Islet of Langerhans (tissue), 1 donor: Measurements from ENCODE around the gene ZNF467.

Experiments used
- FAIRE-seq: peaks from one replicate; lab custom pipeline; 2011; peaks lifted over from hg19 to GRCh38; lab: Jason Lieb, UNC

The ZNF467 gene, protein sequence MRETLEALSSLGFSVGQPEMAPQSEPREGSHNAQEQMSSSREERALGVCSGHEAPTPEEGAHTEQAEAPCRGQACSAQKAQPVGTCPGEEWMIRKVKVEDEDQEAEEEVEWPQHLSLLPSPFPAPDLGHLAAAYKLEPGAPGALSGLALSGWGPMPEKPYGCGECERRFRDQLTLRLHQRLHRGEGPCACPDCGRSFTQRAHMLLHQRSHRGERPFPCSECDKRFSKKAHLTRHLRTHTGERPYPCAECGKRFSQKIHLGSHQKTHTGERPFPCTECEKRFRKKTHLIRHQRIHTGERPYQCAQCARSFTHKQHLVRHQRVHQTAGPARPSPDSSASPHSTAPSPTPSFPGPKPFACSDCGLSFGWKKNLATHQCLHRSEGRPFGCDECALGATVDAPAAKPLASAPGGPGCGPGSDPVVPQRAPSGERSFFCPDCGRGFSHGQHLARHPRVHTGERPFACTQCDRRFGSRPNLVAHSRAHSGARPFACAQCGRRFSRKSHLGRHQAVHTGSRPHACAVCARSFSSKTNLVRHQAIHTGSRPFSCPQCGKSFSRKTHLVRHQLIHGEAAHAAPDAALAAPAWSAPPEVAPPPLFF

DNA sequence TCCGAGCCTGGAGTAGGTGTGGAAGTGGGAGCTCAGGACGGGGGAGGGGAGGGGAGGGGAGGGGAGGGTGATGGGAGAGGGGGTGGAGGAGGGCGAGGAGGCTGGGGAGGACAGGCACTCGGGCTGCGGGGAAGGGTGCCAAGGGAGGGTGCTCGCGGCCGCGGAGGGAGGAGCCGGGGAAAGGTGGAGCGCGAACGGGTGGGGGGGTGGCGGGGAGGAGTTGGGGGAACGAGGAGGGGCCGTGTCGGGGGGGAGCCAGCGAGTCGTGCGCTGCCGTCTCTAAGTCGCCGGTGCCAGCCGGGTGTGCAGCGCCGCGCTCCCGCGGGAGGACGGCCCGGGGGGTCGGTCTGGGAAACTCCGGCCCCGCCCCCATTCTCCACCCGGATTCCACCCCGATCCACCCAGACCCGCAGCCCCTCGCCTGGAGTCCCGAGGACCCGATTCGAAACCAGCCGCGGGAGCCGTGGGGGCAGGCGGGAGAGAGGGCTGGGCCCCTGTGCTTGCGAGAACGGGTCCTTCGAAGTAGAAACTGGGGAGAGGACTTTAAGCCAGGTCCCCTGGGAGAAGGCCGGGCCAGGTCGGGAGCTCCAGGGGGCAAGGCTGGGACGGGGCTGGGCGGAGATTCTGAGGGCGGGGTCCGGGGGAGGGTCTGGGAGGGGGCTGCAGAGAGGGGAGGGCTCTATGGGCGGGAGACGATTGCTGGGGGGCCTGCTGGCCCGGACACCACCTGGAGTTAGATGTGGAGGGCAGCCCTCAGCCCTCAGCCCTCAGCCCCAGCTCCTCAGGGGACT is at the start of gene ZNF467:
ZNF467 (minus strand) TSS at position 143 of the 791 bp plus-strand sequence. CDS start 2,556 bp downstream, outside the sequence.
- no peak for FAIRE-seq

DNA sequence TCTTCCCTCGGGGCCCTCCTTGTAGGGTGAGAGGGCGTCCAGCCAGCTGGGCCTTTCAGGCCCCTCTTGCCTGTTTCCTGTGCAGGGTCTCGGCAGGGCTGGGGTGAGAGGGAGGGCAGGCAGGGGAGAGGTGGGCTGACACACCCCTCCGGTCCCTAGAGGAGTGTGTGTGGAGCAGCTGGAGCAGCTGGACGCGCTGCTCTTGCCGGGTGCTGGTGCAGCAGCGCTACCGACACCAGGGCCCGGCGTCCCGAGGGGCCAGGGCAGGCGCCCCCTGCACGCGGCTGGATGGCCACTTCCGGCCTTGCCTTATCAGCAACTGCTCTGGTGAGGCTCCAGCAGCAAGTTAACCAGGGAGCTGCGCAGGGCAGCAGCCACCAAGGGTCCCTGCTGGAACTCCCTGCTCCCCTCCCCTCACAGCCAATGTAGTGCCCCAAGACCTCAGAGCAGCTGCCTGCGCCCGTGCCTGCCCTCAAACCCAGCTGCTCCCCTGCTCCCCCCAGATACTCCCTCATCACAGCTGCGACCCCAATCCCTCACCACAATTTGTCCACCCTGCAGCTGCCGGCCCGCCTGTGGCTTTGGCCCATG is 49.1 kb upstream of the ZNF467 start:
- FAIRE-seq = no peak

DNA sequence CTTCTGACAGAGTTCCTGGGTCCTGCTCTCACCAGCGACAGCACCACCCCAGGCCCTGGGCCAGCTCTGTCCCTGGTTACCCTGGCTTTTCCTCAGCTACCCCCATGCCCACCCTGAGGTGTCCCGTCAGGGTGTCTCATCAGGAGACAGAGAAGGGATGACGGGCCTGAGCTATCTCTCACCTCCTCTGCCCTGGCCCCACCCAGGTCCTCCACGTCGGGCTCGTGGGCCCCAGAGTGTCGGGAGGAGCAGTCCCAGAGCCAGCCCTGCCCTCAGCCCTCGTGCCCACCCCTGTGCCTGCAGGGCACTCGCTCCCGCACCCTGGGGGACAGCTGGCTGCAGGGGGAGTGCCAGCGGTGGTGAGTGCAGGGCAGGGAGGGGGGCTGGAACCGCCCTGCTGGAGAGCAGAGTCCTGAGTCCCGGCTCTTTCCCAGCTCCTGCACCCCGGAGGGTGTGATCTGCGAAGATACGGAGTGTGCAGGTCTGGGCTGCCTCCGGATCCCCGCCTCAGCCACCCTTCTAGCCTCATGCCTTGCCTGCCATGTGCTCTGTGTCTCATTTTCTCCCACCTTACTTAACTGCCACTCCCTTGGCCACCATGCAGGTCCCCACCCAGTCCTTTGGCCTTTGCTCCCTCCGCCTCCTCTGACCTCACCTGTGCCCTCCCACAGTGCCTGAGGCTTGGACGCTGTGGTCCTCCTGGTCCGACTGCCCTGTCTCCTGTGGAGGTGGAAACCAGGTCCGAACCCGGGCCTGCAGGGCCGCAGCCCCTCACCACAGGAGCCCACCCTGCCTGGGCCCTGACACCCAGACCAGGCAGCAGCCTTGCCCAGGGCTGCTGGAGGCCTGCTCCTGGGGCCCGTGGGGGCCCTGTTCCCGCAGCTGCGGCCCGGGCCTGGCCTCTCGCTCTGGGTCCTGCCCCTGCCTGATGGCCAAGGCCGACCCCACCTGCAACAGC is 48.1 kb upstream of the ZNF467 start:
- no peak for FAIRE-seq

DNA sequence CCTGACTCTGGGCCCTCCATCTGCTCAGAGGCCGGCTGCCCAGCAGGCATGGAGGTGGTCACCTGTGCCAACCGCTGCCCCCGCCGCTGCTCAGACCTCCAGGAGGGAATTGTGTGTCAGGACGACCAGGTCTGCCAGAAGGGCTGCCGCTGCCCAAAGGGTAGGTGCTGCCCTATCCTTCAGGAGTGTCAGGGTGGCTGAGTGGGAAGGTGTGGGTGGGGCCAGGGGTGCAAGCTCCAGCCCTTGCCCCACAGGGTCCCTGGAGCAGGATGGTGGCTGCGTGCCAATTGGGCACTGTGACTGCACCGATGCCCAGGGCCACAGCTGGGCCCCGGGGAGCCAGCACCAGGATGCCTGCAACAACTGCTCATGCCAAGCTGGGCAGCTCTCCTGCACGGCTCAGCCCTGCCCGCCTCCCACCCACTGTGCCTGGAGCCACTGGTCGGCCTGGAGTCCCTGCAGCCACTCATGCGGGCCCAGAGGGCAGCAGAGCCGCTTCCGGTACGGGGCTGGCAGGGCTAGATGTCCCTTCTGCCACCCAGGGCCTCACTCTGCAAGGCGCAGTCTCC is 47.3 kb upstream of the ZNF467 start:
- FAIRE-seq = no peak

DNA sequence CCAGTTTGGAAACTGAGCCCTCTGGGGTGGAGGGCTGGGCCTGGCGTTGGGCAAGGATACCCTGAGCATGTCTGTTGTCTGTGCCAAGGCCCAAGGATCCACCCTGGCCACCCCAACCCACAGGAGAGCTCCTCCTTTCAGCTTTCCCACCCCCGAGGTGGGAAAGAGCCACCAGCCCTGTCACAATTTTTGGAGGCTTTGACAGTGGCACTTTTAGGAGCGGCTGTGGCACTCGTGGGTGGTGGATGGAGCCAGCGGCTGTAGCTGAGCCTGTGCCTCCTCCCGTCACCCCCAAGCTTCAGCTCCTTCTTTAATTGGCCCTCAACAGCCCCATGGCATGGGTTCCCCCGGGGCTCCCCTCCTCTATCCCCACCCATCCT is 46.6 kb upstream of the ZNF467 start:
- no peak for FAIRE-seq

DNA sequence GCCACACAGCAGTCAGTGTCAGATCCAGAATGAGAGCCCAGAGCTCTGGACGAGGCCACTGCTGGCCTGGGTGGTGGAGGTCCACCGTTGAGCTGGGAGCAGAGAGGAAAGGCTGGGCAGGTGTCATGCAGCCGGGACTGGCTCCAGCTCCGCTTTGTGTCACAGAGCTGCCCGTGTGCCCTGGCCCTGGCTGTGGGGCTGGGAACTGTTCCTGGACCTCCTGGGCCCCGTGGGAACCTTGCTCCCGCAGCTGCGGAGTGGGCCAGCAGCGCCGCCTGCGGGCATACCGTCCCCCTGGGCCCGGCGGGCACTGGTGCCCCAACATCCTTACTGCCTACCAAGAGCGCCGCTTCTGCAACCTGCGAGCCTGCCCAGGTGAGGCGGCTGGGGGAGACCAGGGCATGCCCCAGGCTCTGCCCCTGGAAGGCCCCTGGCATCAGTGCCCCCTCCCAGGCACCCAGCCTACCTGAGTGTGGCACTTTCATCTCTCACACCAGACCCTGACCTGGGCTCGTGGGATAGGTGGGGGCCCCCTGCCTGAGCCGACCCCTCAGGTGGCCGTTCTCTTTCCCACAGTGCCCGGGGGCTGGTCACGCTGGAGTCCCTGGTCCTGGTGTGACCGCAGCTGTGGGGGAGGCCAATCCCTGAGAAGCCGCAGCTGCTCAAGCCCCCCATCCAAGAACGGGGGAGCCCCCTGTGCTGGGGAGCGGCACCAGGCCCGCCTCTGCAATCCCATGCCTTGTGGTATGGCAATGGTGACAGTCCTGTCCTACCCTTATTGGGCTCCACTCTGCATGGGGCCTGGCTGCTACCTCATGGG is 46.0 kb upstream of the ZNF467 start:
- FAIRE-seq = no peak

DNA sequence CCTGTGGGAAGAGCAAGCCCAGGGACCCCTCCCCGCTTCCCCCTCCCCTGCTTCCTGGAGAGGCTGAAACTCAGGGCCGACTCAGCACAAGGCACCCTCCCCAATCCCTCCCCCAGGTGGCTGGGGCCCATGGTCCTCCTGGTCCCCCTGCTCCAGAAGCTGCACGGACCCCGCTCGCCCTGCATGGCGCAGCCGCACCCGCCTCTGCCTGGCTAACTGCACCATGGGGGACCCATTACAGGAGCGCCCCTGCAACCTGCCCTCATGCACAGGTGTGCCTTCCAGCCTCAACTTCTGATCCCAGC is 45.1 kb upstream of the ZNF467 start:
- no peak for FAIRE-seq

DNA sequence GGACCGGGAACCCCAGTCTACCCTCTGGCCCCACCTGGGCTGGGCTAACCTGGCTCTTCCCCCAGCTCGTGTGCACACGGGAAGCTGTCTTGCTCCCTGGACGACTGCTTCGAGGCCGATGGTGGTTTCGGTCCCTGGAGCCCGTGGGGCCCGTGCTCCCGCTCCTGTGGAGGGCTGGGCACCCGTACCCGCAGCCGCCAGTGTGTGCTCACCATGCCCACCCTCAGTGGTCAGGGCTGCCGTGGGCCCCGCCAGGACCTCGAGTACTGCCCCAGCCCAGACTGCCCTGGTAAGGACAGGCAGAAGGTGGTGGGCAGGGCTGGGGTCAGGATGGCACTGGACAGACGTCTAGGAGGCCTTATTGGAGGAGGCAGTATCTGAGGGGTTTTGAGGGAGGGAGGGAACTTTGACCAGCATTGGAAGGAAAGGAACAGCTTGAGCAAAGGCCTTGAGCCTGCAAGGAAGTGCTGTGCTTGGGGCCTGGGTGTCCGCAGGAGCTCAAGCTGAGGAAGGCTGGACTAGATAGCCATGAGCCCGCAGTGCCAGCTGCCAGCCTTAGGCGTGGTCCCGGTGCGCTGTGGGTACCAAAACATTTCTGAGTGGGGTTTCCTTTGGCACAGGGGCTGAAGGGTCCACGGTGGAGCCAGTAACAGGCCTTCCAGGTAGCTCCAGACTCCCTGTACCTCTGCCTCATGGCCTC is 44.6 kb upstream of the ZNF467 start:
- no peak for FAIRE-seq

DNA sequence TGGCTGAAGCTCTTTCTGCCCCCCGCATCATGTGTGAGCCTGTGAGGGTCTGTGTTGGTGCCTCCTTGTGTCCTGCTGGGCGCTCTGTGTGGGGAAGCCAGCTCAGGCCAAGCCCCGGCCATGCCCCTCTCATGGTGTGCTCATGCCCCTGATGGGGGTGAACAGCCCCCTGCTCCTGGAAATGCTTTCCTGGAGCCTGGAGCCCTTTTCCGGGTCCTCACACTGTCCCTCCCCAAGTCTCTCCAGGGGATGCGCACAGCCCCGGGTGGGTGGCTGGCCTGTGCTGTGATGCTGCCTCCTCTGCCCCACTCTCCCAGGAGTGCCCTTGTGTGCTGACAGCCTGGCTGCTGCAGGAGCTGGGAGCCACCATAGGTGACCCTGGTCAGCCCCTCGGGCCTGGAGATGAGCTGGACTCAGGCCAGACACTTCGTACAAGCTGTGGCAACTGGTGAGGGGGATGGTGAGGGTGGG is 43.9 kb upstream of the ZNF467 start:
- FAIRE-seq = no peak

DNA sequence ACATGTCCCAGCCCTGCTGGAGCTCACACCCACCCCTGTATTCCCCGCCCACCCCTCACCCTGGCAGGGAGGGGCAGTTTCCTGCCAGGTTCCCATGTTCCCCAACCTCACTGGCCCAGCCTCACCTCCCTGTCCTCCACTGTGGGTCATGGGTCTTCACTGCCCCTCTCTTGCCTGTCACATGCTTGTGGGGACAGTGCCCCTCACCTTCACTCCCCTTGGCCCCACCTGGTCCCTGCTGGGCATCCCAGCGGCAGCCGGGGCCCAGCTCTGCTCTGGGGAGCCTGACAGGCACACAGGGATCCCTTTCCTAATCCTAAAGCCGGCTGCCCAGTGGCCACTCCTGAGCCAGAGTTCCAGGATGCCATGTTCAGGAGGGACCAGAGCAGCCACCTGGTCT is 43.4 kb upstream of the ZNF467 start:
- FAIRE-seq = no peak

DNA sequence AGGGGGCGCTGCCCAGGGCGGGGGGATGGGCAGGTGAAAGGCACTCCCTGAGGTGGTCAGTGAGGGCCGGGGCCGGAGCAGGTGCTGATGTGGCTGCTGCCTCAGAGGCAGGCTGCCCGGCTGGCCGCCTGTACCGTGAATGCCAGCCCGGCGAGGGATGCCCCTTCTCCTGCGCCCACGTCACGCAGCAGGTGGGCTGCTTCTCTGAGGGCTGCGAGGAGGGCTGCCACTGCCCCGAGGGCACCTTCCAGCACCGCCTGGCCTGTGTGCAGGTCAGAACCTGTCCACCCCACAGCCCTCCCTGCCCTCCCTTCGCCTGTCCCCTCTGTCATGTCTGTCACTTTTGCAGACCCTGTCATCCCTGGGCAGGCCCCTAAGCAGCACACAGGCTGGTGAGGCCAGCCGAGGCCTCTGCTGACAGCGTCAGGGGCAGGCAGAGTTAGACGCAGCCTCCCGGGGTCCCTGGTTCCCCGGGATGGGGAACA is 42.9 kb upstream of the ZNF467 start:
- FAIRE-seq = no peak

DNA sequence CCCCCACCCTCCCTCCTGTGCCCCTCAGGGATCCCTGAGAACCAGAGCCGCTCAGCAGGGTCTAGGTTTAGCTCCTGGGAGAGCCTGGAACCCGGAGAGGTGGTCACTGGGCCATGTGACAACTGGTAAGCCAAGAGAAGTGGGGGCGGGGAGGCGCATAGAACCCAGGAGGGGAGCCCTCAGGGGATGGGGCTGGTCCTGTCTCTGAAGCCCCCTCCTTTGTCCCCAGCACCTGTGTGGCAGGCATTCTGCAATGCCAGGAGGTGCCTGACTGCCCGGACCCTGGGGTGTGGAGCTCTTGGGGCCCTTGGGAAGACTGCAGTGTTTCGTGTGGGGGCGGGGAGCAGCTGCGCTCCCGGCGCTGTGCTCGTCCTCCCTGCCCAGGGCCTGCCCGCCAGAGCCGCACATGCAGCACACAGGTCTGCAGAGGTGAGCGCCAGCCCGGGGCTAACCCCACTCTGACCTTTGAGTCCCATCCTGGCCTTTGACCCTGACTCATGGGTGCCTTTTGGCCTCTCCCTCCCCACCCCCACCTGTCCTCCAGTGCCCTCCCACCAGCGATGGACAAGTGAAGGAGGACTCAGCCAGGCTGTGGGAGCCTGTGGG is 42.4 kb upstream of the ZNF467 start:
- no peak for FAIRE-seq

DNA sequence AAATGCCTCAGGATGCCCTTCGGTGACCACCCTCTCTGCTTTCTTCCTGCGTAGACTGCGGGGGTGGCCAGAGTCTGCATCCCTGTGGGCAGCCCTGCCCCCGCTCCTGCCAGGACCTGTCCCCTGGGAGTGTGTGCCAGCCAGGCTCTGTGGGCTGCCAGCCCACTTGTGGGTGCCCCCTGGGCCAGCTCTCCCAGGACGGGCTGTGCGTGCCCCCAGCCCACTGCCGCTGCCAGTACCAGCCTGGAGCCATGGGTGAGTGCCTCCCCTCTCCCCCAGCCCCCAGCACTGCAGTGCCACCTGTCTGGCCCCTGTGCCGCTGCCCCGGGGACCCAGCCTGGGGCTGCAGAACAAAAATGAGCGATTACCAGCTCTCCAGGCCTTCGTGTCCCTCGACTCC is 41.7 kb upstream of the ZNF467 start:
- no peak for FAIRE-seq

DNA sequence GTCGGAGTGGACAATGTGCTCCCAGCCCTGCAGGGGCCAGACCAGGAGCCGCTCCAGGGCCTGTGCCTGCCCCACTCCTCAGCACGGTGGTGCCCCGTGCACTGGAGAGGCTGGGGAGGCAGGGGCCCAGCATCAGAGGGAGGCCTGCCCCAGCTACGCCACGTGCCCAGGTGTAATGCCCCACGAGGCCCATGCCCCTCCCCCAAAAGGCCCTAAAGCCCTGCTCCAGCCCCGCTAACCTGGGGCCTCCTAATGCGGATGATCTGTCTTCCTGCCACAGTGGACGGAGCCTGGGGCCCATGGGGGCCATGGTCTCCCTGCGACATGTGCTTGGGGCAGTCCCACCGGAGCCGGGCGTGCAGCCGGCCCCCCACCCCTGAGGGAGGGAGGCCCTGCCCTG is 41.1 kb upstream of the ZNF467 start:
- no peak for FAIRE-seq

DNA sequence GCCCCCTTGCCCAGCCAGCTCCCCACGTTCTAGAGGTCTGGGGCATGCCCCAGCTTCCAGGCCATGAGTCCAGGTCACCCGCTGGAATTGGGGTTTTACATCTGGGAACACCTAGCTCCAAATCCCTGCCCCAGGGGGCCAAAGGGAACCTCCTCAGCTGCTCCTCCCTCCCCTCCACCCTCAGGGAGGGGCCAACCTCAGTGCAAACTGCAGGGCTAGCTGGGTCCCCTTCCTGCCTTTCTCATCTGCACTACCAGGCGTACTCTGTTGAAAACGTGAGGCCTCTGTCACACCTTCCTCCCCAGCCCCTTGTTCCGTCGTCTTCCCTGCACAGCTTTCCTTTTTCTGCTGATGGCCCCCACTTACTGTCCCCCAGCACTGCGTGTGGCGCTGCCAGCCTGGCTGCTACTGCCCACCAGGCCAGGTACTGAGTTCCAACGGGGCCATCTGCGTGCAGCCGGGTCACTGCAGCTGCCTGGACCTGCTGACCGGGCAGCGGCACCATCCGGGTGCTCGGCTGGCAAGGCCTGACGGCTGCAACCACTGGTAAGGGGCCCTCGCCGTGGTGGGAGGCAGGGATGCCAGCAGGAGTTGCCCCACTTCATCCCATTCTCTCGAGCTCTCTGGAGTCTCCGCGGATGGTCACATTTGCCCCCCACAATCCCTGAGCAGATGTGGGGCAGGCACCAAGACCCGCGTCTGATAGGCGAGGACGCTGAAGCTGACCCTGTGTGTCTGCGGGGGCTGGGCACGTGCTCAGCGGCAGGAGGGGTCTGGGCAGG is 40.1 kb upstream of the ZNF467 start:
- no peak for FAIRE-seq

DNA sequence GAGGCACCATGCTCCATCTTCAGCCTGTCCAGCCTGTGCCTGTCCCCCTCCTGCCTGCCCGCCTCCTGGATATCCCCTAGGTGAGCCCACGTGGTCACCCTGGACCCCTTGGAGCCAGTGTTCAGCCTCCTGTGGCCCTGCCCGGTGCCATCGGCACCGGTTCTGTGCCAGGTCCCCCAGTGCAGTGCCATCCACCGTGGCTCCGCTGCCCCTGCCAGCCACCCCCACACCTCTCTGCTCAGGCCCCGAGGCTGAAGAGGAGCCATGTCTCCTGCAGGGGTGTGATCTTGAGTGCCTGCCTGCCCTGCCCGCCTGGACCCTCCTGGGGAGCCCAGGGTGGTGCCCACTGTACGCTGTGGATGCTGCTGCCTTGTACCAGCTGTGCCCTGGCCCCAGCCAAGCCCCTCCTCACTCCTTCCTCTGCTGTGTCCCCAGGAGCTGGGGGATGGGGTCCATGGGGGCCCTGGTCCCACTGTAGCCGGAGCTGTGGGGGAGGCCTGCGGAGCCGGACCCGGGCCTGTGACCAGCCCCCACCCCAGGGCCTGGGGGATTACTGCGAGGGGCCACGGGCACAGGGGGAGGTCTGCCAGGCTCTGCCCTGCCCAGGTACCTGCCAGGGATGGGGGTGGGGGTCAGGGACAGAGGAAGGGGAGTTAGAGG is 38.6 kb upstream of the ZNF467 start:
- no peak for FAIRE-seq

DNA sequence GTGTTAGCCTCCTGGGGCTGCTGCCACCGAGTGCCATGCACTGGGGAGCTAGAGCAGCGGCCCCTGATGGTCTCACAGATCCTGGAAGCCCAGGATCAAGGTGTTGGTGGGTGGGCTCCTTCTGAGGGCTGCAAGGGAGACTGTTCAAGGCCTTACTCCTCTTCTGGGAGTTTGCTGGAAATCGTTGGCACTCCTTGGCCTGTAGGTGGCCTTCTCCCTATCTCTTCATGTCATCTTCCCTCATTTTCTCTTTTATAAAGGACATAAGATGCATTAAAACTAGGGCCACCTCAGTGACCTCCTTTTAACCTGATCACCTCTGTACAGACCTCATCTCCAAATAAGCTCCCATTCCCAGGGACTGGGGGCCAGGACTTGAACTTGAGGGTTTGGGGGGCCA is 37.8 kb upstream of the ZNF467 start:
- no peak for FAIRE-seq

DNA sequence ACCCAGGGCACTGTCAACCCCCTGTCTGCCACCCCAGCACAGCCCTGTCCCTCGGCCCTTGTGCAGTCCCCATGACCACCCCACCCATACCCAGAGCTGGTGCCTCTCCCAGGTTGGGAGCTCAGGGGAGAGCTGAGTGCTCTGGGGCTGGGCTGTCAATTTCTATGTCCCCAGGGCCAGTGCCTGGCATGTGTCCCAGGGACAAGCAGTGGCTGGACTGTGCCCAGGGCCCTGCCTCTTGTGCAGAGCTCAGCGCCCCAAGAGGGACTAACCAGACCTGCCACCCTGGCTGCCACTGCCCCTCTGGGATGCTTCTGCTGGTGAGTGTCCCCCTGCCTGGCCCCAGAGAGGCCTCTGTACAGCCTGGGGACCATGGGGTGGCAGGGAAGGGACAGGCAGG is 35.8 kb upstream of the ZNF467 start:
- no peak for FAIRE-seq
